Hematopoietic multipotent progenitor cell (in vitro differentiated cells): Measurements from ENCODE around the gene ADIPOR2. TPM values are rescaled to one million over a fixed set of nuclear protein-coding genes. Genes with fewer than 3 reads are reported as not detected.

Experiments
- DNase-seq, 3 donors: peaks; one replicate each; pipeline ENCODE4 v3.0.0-alpha.2; 2011 to 2015; ENCODE audit warnings: low read depth in 2 of 3, low spot score in 2 of 3
- total RNA-seq: library from RNA; depleted of rRNA; stranded (reverse); fragments of >200 nt; gene quantifications from one replicate; pipeline ENCODE4 v1.2.3, GENCODE V29; 2012

Gene ADIPOR2
- total RNA-seq, 1 donor: 20.2 TPM

- DNase-seq: no peak
These were observed 135.5 kb downstream of the ADIPOR2 start for GRCh38 chr12:1826401-1826800.

- no peak for DNase-seq
These were observed 136.2 kb downstream of the ADIPOR2 start for GRCh38 chr12:1826867-1827705.

- no peak for DNase-seq
These were observed 137.2 kb downstream of the ADIPOR2 start for GRCh38 chr12:1827826-1828805.

- no peak for DNase-seq
These were observed 138.0 kb downstream of the ADIPOR2 start for GRCh38 chr12:1828856-1829255.

- no peak for DNase-seq
These were observed 138.5 kb downstream of the ADIPOR2 start for GRCh38 chr12:1829306-1829900.

- DNase-seq: no peak
These were observed 139.6 kb downstream of the ADIPOR2 start for GRCh38 chr12:1830401-1830845.

- DNase-seq: peak in 2 of 3 donors; percentile 64 to 71
These were observed 140.4 kb downstream of the ADIPOR2 start for GRCh38 chr12:1830981-1831963.

- DNase-seq: no peak
These were observed 142.1 kb downstream of the ADIPOR2 start for GRCh38 chr12:1832801-1833595.

- no peak for DNase-seq
These were observed 142.7 kb downstream of the ADIPOR2 start for GRCh38 chr12:1833596-1834028.

GRCh38 chr12:1834186-1834925, 143.5 kb downstream of the ADIPOR2 start:
- no peak for DNase-seq

GRCh38 chr12:1835211-1836131, 144.6 kb downstream of the ADIPOR2 start:
- DNase-seq: no peak

GRCh38 chr12:1836241-1836803, 145.5 kb downstream of the ADIPOR2 start:
- DNase-seq: no peak

GRCh38 chr12:1836854-1837421, 146.1 kb downstream of the ADIPOR2 start:
- DNase-seq: no peak

GRCh38 chr12:1837541-1838204, 146.8 kb downstream of the ADIPOR2 start:
- DNase-seq: no peak
